ENCODE results near the gene CALHM5. TPM values are rescaled to one million over a fixed set of nuclear protein-coding genes. Genes with fewer than 3 reads are reported as not detected.

Gene CALHM5
- total and polyA plus RNA-seq, 3 donors from 2014 or later: 1.5 to 2.0 (median 2.0) TPM

GRCh38 chr6:116507324-116507723 is 4.1 kb upstream of the CALHM5 start:
- WGBS, 2 donors: 89 to 95% methylated on average over 3 of the region's 3 CpGs
- no peaks in the 10 kb centered on the region for H3K4me1 ChIP-seq
- intact Hi-C loops (cut with DNase I; ENCODE audit: low total_unique reads): no loop called here
- no peaks in the 10 kb centered on the region for H3K9me3 ChIP-seq
- no peak for DNase-seq
- no peak for TF ChIP-seq POLR2A (IDR thresholded peaks at IDR 0.05)
- TF ChIP-seq, protein P1, sequence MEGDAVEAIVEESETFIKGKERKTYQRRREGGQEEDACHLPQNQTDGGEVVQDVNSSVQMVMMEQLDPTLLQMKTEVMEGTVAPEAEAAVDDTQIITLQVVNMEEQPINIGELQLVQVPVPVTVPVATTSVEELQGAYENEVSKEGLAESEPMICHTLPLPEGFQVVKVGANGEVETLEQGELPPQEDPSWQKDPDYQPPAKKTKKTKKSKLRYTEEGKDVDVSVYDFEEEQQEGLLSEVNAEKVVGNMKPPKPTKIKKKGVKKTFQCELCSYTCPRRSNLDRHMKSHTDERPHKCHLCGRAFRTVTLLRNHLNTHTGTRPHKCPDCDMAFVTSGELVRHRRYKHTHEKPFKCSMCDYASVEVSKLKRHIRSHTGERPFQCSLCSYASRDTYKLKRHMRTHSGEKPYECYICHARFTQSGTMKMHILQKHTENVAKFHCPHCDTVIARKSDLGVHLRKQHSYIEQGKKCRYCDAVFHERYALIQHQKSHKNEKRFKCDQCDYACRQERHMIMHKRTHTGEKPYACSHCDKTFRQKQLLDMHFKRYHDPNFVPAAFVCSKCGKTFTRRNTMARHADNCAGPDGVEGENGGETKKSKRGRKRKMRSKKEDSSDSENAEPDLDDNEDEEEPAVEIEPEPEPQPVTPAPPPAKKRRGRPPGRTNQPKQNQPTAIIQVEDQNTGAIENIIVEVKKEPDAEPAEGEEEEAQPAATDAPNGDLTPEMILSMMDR (IDR thresholded peaks at IDR 0.05): no peak
- no peaks in the 10 kb centered on the region for H3K27me3 ChIP-seq
- H3K4me3 ChIP-seq: no peak overlapping the region
- no peak overlapping the region for H3K27ac ChIP-seq
- no peaks in the 10 kb centered on the region for H3K36me3 ChIP-seq (ENCODE audit: low read depth, missing control alignments)

- TF ChIP-seq, protein P1 (IDR thresholded peaks at IDR 0.05): no peak
- TF ChIP-seq POLR2A (IDR thresholded peaks at IDR 0.05): no peak
- Histone ChIP-seq H3K27me3 (no peaks in the 10 kb centered on the region), H3K4me3 (no peak overlapping the region), H3K4me1 (no peaks in the 10 kb centered on the region), H3K27ac (no peak overlapping the region), H3K36me3 (ENCODE audit: low read depth, missing control alignments) (no peaks in the 10 kb centered on the region), H3K9me3 (no peaks in the 10 kb centered on the region)
- intact Hi-C loops (cut with DNase I; ENCODE audit: low total_unique reads): no loop called here
- DNase-seq: no peak
Observed at GRCh38 chr6:116508527-116508926, 2.9 kb upstream of the CALHM5 start.

- Histone ChIP-seq H3K27me3 (no peaks in the 10 kb centered on the region), H3K4me3 (peak overlapping the region; percentile 1 to 27), H3K4me1 (no peaks in the 10 kb centered on the region), H3K27ac (peak overlapping the region; percentile 65 to 74), H3K9me3 (no peaks in the 10 kb centered on the region), H3K36me3 (ENCODE audit: low read depth, missing control alignments) (no peaks in the 10 kb centered on the region)
- intact Hi-C loops (cut with DNase I; ENCODE audit: low total_unique reads): no loop called here
- TF ChIP-seq, protein P1 (IDR thresholded peaks at IDR 0.05): no peak
- no peak for TF ChIP-seq POLR2A (IDR thresholded peaks at IDR 0.05)
- 10 to 12% methylated on average over 4 of the region's 4 CpGs for WGBS, 2 donors
- DNase-seq: no peak
Observed at GRCh38 chr6:116512111-116512559, 696 bp downstream of the CALHM5 start.

- no peaks in the 10 kb centered on the region for H3K27me3 ChIP-seq
- no peaks in the 10 kb centered on the region for H3K9me3 ChIP-seq
- H3K4me3 ChIP-seq: no peak overlapping the region
- H3K4me1 ChIP-seq: no peaks in the 10 kb centered on the region
- intact Hi-C loops (cut with DNase I; ENCODE audit: low total_unique reads): no loop called here
- no peak for DNase-seq
- no peaks in the 10 kb centered on the region for H3K36me3 ChIP-seq (ENCODE audit: low read depth, missing control alignments)
- peak overlapping the region in 1 of 2 donors; percentile 74 for H3K27ac ChIP-seq
- TF ChIP-seq, protein P1 (IDR thresholded peaks at IDR 0.05): no peak
- TF ChIP-seq POLR2A (IDR thresholded peaks at IDR 0.05): no peak
Observed at GRCh38 chr6:116512734-116513133, 1.3 kb downstream of the CALHM5 start.

DNA sequence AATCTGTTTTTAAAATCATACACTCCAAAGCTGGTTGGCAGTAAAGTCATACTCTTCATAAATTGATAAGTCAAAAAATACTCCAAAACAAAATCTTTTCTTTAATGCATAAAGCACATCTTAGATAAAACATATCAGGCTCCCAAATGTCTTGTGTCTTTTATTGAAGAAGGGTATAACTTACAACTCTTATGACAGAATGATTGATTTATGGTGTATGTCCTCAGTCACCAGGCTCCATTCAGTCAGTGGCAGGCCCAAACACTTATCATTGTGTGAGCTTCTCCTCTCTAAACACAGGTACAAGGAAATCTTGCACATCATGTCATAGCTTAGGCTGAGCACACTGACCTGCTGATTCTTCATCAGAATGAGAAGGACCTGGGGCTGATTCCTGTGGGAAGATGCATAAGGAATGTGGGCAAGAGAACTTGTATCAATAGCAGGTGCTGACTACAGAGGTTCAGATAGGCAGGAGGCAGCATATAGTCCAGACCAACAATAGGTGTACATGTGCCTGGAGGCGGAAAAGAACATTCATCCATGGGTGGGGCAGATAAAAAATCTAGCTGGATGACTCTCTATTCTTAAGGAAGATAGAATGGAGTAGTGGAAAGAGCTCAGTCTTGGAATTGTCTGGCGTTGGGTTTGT is 1.9 kb downstream of the CALHM5 start:
- H3K27me3 ChIP-seq: no peaks in the 10 kb centered on the region
- no peak overlapping the region for H3K4me3 ChIP-seq
- no peaks in the 10 kb centered on the region for H3K4me1 ChIP-seq
- DNase-seq: no peak
- H3K36me3 ChIP-seq (ENCODE audit: low read depth, missing control alignments): no peaks in the 10 kb centered on the region
- no peaks in the 10 kb centered on the region for H3K9me3 ChIP-seq
- intact Hi-C loops (cut with DNase I; ENCODE audit: low total_unique reads): no loop called here
- TF ChIP-seq, protein P1 (IDR thresholded peaks at IDR 0.05): no peak
- no peak for TF ChIP-seq POLR2A (IDR thresholded peaks at IDR 0.05)
- WGBS, 2 donors: 88 to 92% methylated on average over 2 of the region's 2 CpGs
- H3K27ac ChIP-seq: no peak overlapping the region
